Activated CD8-positive, alpha-beta memory T cell treated with anti-CD3 and anti-CD28 coated beads for 1 hour (primary cell): ENCODE measurements around the gene AGA.

Experiments
- DNase-seq, 2 donors: peaks; one replicate each; pipeline ENCODE4 v3.0.0-alpha.2; 2020; ENCODE audit warnings: low read depth in 1 of 2; ENCODE audit errors: extremely low read depth in 1 of 2

AGA gene

DNA sequence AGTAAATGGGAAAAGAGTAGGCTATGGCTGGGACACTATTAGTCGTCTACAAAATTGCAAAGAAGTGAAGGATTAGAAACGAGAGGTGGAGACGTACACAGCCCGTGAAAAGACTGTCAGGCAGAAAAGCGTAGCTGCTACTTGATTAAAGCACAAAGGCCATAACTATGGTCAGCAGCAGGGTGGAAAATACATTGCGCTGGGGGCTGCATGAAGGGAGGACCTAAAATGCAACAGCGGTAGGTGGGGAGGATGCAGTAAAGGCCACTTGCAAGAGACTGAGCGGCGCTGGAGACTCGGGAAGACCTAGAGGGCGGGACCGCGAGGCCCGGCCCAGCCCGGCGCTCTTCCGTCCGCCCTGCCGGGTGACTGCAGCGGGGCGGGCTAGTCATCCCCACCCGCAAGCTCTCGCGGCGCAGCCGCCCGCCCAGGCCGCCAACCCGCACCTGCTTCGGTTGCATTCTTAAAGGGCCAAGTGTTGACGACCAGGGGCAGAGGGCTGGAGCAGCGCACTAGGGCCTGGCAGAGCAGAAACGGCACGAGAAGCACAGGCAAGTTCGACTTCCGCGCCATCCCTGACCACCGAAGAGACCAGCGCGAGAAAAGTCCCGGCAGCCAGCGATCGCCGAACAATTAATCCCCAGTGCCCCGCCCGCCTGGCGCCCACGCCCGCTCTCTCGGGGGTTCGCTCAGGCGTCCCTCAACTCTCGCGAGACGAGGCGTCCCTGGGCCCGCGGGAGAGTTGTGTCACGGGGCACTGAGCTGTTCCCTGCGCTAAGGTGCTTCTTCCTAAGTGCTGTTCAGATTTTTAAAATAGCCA is at the start of gene AGA:
Gene AGA, minus strand, starts transcription at position 635 of the 820 bp plus-strand sequence. Its CDS starts 62 bp downstream, at position 573.
- peak; percentile 85 to 93 for DNase-seq

DNA sequence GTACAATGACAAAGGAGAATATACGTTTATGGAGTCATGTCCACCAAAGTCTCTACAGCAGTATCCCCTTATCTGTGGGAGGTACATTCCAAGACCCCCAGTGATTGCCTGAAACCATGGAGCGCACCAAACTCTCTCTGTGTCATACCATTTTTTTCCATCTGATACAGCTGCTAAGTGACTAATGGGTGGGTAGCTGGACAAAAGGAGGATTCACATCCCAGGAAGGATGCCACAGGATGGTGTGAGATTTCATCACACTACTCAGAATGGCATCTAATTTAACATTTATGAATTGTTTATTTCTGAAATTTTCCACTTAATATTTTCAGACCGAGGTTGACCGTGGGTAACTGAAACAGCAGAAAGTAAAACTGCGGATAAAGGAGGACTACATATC is 49.8 kb upstream of the AGA start:
- no peak for DNase-seq

DNA sequence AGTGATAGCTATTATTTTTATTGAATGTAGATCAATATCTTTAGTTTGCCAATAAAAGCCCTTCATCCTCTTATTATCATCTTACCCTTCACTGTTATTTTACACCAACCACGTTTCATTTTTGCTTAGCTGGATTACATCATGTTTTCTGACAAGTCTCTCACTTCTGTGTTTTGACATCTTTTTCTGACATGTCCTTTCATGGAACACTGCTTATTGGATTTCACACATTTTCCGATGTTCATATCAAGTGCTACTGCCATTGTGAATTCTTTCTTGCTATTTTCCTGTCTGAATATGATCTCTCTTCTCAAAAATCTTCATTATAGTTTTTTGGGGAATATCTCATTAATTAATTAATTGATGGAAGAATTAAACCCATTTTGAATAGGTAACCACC is 48.5 kb upstream of the AGA start:
- DNase-seq = no peak

DNA sequence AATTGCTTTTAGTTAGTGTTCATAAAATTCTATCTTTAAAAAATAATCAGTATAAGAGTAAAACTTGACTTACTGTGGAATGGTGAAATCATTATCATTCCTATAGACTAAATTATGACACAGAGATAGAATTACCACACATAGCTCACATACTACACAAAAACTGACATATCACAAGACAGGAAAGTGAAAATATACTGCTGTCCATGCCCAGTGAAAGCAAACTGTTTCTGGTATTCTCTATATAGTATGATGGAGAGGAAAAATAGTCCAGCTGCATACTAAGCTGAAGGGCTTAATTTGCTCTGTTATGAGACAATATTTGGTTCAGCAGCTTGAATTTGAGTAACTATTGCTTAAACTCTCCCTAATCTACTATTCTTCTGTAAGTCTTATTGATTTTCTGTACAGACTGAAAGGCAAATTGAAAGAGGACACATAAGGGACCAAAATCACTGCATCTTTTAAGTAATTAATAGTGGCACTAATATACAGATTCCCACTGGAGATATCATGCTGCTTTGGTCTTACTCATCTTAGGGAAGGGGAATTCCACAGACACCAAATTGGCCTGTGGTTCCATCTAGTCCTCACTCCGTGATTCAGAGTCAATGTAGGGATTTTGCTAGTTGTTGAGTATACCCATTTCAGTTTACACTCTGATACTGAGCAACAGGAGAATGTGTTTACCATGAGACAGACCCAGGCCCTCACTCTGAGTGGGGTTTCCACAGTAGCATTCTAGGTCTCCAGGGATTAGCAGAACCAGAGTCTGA is 47.4 kb upstream of the AGA start:
- no peak for DNase-seq

DNA sequence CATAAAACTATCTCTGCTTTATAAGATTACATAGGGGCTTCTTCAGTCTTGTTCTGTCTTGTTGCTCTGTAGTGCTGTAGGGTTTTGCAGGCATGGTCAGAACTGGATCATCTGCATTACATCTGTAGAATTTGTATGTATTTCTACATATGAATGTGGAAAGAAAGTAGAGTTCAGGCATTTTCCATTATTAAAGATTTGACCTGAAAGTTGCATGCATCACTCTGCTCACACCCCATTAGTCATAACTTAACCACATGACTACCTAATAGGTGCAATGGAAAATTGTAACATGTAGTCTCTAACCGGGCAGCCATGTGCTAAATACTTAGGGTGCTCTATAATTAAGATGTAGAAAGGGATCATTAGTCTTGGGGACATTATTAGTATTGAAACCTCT is 45.7 kb upstream of the AGA start:
- DNase-seq = no peak

DNA sequence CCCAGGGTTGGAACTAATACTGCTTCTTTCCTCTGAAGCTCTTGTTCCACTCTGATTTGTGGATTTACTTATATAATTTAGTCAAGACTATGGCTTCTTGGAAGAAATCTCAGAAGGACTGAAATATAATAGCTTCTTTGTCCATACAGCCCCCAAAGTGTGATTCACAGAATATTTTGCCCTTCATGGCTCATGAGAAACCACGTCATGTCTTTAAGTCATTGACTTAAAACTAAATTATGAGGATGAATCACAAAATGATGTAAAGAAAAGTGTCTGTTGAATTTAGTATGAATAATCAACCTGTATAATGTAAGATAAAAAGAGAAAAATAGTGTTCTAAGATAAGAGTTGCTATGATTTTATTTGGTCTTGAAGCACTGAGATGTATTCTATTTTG is 43.3 kb upstream of the AGA start:
- DNase-seq = no peak

DNA sequence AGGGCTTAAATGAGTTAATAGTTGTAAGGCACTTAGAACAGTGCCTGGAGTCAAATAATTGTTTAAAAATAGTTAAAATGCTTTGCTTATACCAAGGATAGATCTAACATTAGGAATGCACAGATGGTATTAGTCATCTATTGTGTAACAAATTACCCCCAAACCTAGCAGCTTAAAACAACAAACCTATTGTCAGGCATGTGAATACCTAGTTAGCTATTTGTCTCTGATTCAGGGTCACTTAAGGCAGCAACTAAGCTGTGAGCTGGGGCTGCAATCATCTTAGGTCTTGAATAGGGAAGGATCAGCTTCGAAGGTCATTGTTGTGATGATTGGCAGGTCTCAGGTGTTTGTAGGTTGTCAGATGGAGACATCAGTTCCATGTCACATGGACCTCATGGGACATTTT is 42.4 kb upstream of the AGA start:
- DNase-seq = no peak

DNA sequence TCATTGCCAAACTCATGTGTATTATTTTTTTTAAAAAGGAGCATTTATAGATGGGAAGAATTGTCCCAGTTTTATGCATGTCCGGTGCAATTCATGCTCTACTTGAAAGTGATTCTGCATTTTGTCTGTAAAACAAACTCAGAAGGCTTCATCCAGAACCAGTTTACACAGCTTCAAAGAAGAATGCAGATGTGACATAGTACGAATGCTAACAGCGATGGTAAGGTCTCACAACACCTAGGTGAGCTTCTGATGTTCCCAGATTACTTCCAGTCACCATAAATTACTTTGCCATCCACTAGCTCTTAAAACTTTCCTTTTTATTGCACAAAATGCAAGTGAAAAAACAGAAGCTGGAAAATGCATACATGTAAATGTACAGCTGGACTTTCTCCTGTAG is 41.5 kb upstream of the AGA start:
- DNase-seq = no peak

DNA sequence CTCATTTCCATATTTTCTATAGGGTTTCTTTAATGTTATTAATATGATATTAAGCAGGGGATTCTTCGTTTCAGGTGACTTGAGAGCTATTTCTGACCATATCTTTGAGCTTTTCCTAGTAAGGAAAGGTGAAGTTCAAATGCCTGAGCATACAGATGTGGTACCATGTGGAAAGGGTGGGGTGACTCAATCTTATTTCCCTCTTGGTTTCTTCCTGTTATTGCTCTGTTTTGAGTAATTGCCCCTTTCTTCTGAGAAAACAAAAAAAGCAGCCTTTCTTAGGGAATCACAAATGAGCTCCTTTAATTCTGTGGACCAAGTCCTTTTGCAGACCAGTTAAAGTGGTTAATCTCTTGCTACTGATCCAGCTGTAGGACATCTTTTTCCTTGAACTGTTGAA is 41.0 kb upstream of the AGA start:
- DNase-seq = no peak

DNA sequence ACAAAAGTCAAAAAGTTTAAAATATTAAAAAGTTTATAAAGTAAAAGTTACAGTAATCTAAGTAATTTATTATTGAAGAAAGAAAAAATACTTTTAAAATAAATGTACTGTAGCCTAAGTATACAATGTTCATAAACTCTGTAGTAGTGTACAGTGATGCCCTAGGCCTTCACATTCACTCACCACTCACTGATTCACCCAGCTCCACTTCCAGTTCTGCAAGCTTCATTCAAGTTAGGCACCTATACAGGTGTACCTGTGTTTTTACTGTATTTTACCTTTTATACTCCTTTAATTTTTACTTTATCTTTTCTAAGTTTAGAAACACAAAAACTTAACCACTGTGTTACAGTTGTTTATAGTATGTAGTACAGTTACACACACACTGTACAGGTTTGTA is 40.1 kb upstream of the AGA start:
- no peak for DNase-seq

DNA sequence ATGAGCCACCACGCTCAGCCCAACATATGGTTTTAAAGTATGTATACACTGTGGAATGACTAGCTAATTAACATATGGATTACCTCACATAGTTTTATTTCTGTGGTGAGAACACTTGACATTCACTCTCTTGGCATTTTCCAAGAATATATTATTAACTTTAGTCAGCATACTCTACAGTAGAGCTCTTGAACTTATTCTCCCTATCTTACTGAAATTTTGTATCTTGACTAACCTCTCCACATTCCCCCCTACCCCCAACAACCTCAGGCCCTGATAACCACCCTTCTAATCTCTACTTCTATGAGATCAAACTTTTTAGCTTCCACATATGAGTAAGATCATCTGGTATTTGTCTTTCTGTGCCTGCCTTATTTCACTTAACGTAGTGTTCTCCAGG is 38.6 kb upstream of the AGA start:
- DNase-seq = no peak

DNA sequence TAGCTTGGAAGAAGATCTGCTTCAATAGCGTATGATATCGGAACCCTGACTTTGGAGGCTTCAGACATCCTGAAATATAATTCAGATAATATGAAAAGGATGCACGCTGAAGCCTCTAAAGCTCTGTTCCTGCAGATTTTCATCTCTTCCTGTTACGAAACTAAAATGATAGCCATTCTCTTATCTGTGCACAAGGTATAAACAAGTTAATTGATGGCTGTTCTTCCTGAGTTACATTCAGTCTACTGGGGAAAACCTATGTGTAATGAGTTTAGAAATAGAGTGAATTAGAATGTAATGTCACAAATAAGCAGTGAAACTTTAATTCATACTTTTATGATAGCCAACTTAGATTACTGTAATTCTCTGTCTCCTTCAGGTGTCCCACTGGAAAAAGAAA is 36.8 kb upstream of the AGA start:
- DNase-seq = no peak

DNA sequence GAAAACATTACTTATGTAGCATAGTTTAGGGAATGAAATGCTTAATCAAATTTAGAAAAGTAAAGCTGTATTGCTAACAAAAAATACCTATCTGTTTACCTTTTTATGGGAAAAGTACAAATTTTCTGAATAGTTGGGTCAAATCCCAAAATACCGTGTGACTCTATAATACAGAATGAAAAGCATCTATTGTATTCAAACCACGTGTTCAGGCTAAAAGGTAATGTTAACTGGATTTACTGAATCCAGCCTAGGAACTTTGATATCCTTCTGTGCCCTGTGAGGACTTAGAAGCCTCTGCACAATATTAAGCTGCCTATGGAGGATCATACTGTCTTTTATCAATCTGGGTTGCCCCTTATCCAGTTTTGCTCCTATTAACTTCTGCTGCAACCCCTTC is 36.3 kb upstream of the AGA start:
- no peak for DNase-seq

DNA sequence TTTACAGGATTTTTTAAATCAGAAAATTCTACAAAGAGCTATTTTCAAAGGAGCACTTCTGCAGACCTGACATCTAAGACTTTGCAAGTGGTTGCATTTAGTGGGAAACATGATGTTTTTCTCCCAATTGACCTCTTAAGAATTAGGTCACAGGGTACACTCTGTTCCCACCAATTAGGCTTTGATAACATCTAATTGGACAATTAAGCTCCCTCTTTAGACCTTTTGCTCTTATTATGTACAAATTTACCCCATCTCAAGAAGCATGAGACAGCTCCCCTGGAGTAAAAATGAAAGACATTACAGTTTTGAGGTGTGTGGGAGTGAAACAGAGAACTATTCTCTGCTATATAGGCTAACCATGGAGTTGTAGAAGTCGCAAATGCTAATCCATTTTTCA is 31.8 kb upstream of the AGA start:
- no peak for DNase-seq

DNA sequence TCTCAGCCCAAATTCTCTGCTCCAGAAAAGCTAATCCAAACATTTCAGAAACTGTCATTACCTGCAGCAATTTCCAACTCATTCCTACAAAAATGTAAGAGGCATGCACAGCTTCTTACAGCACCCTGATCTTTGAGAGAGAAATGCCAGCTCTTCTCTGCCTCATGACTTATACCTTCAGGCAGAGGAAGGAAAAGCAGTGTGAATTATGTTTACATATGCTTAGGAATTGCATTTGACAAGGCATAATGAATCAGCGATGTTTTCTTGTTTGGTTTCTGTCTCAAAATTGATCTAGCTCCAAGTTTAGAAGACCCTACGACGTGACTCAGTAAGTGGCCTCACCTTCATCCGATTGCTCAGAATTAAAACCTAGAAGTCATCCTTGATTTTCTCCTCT is 21.8 kb upstream of the AGA start:
- DNase-seq = no peak

DNA sequence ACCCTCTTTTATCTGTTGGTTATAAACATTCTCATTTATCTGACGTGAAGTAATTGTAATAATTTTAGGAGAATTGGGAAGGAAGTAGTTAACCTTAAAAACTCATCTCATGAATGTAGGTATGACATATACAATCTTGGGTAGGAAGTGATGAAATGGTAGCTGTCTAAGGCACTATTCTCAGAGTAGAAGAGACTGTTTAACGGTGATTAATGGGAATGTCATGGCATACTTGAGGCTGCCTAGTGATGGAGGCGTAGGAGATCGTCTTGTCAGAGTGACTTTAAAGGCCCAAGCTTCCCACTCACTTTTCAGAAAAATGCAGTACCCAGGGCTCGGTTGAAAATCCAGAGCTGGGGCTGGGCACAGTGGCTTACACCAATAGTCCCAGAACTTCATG is 19.4 kb upstream of the AGA start:
- no peak for DNase-seq

DNA sequence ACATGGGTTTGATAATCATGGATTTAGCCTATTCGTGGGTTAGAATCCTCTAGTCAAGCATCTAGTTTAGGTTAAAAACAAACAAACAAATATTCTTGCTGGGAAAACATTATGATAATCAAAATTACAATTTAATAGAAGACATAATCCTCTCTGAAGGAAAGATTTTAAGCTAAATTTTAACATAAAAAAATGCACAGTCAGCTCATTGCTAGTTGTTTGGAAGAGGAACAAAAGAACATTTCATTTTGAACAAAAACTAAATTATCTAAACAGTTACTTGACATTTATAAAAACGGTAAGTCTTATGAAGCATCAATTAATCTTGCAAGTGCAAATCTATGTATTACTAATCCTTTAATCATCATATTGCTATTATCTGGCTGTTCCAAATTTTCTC is 18.2 kb upstream of the AGA start:
- DNase-seq = no peak

DNA sequence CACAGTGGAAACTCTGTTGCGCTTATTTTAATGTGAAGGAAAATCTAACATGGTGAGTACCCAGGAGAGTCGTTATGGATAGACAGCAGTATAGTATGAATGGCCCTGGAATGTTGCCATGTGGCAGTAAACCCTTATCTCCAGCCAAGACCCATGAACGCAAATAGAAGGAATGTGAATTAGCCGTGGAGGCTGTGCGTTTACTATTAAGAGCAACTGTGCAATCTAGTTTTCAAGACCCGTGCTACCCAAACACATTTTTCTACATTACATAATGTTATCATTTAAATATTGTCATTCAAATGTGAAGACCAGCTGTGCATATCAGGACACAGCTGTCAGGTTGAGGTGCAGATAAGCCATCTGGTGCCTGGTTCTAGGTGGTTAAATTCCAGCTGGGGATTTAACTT is 13.3 kb upstream of the AGA start:
- no peak for DNase-seq

DNA sequence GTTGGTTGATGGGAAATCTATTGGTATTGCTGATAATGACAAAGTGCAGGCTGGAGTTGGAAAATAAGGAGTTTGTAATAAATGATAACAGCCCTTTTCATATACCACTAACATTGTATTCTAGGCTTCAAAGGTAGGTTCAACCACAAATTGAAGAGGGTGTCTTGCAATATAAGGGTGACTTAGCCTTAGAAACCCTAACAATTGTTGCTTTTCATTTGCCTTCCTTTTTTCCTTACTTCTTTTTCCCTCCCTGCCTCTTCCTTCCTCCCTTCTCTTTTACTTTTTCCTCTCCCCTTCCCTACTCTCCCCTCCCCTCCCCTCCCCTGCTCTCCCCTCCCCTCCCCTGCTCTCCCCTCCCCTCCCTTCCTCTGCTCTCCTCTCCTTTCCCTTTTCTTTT is 10.9 kb upstream of the AGA start:
- DNase-seq = no peak

DNA sequence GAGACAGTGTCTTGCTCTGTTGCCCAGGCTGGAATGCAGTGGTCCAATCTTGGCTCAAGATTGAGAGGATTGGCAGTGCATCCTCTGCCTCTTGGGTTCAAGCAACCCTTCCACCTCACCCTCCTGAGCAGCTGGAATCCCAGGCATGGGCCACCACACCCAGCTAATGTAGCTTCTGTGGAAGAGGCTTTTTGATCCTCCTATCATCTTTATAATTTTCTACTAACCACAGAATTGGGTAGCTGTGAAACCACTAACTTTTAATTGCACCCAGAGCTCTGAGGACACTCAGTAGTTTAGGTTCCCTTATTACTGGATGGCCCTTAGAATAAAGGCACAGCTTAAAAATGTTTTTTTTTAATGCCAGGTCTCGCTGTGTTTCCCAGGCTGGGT is 8.9 kb upstream of the AGA start:
- no peak for DNase-seq

DNA sequence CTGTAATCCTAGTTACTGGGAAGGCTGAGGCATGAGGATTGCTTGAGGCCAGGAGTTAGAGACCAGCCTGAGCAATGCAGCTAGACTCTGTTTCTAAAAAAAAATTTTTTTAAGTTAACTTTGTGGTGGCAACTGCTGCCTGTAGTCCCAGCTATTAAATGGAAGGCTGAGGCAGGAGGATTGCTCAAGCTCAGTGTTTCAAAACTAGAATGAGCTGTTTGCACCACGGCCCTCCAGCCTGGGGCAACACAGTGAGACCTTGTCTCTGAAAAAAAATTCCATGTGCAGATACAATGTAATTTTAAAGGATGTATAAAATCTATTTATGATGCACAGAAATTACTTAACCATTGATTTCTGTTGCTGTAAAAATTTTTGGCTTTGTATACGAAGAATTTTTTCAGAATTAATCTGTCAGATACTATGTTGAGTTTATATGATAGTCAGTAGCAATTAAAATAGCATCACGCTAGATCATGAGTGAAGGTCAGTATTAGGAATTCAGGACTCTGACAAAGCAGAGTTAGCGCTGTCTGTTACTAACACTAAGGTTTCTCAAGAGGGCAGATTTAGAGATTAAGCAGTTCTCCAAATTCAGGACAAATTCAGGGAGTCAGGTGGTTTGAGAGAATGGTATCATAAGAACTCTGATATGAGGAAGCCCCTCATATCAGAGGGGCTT is 8.3 kb upstream of the AGA start:
- no peak for DNase-seq

DNA sequence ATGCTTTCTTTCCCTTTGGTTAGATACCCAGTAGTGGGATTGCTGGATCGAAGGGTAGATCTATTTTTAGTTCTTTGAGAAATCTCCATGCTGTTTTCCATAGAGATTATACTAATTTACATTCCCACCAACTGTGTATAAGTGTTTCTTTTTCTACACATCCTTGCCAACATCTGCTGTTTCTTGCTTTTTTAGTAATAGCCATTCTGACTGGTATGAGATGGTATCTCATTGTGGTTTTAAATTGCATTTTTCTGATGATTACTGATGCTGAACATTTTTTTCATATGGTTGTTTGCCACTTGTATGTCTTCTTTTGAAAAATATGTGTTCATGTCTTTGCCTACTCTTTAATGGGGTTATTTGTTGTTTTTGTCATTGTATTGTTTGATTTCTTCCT is 6.6 kb upstream of the AGA start:
- DNase-seq = no peak
